Stromal cell of bone marrow (primary cell): ENCODE measurements around the gene PINLYP.
"Not testable (repeated sequence)": the region's sequence is repeated elsewhere in the genome, so short reads cannot be mapped to it uniquely, and the experiment has no call there.

Experiments
- DNase-seq: peaks from one replicate; pipeline ENCODE4 v3.0.0-alpha.2; 2012; ENCODE audit warnings: low read depth

PINLYP gene

DNA sequence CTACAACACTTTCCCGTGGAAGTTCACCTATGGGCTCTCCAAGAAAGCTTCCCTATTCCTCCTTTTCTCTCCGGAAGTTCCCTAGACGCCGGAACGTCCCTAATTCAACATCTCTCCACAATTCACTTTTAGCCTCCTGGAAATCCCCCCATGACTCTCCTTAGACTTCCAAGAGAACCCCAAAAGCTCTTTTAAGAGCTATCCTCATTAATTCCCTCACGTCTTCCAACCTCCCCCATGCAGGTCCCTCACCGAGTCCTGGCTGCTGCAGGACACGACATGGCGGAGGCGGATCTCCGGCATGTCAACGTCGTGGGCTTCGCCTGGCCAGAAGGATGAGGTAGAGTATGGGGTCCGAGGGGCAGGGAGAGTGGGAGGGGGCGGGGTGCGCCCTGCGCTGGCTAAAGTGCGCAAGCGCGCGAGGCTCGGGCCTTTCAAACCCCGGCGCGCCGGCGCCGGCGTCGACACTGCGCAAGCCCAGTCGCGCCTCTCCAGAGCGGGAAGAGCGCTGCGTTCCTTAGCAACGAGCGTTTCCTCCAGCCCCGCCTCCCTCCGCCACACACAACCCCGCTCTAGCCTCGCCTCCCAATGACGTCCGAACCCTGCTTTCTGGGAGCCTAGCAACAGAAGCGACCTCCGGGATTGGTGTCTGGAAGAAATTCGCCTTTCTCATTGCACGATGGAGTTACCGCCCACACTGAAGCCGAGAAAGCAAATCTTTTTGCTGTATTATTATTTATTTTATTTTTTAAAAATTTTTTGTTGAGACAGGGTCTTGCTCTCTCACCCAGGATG, at the start of gene PINLYP, which contains the start of gene XRCC1:
Gene PINLYP (plus strand): TSS at position 646 of the 795 bp plus-strand sequence. CDS start 1,391 bp downstream, outside the sequence.
Gene XRCC1 (minus strand): TSS at position 372 of the 795 bp plus-strand sequence. CDS start 69 bp downstream, at position 303.
- peak; percentile 99 for DNase-seq

DNA sequence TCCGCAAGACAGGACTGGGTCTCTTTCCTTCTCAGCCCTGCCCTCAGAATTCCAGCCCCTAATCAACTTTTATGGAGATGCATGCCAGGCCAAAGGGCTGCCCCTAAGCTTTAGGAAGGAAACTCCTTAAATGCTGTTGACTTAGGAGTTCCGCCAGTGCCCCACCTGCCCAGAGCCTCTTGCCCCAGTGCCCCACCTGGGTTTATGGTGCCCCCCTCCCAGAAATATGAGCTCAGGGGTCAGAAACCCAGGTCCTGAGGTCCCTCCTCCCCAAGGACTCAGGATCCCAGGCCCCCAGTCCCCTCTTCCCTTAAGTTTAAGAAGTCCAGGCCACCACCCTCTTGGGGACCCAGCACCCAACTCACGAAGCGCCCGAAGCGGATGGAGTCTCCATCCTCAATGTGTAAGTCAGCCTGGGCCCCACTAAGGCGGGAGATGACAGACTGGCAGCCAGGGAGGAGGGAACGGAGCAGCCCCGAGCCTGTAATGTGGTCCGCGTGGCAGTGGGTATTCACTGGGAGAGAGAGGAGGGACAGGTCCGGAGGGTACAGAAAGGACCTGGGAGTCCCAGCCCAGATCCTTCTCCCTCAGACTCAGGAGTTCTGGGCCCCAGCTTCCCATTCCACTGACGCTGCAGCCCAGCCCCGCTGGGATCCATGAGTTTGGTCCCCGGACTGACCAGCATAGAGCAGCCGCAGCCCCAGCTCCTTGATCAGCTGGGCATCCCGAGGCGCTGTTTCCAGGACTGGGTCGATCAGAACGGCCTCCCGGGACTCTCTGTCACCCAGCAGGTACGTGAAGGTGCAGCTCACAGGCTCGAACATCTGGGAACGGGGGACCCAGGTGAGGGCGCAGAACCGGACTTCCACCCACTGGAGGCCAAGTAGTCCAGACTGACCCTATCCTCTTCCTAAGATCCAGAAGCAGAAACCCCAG, 49.5 kb upstream of the PINLYP start:
- no peak for DNase-seq

- no peak for DNase-seq
Observed at GRCh38 chr19:43526884-43527859, 48.4 kb upstream of the PINLYP start, which contains the start of gene ETHE1. Gene ETHE1, minus strand, starts transcription at chr19:43527201. Its CDS starts 24 bp downstream, at chr19:43527177.

DNA sequence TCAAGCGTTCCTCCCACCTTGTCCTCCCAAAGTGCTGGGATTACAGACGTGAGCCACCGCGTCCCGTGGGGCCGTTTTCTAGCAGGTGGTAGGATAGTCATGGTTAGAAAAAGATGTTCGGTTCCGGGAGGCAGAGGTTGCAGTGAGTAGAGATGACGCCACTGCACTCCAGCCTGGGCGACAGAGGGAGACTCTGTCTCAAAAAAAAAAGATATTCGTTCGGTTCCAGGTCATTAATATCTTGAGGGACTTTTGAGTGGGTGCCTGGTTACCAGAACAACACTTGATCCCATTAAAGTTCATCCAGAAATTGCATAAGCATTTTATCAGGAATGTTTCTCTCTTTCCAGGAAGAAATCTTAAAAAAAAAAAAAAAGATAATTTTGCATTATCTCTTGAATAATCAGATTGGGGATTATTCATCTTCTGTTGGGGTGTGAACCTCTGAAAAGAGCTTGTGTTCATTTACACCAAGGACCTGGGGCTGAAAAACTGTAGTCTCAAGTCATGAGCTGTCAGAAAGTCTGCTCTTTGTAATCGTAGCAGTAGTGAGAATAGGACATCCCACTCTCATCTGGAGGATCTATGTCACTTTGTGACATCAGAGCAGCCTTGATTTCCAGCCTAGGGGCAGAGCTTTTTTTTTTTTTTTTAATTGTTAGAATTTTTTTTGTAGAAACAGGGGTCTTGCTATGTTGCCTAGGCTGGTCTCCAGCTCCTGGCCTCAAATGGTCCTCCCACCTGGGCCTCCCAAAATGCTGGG, 47.6 kb upstream of the PINLYP start:
- DNase-seq = no peak

GRCh38 chr19:43532571-43532961, 43.0 kb upstream of the PINLYP start:
- DNase-seq = no peak

- DNase-seq = peak; percentile 86
Observed at GRCh38 chr19:43532962-43533545, 42.5 kb upstream of the PINLYP start, which contains the start of gene ZNF575. Gene ZNF575, plus strand, starts transcription at chr19:43533188. Its CDS starts 1,235 bp downstream, at chr19:43534423.

DNA sequence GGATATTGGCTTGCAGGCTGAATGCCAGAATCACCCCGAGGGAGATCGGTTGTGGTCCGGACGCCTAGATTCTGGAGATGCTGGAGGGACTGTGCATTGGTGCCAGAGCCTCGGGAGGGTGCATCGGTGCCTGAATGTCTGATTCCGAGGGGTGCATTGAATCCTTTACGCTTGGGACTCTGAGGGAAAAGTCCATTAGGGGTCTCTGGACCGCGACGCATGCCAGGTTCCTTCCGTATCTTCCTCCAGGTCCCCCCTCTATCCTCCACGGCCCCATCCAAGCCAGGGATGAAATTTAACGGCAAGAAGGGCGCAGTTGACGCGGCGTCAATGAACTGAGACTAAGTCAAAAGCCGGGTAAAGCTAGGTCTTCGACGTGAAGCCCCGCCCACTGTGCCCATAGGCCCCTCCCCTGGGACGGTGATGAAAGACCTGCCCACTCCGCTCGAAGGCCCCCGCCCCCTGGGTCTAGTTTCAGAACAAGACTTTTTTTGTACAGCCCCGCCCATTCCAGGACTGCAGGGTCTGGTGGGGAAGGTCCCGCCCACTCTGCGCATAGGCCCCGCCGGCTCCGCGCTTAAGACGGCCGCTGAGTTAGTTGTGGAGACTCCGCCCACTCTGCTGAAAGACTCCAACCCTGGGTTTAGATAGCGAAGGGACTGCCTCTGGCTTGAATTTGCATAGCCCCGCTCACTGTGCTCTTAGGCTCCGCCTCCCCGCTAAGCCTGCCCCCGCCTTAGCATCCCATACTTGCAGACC, 41.9 kb upstream of the PINLYP start:
- DNase-seq = peak; percentile 99

DNA sequence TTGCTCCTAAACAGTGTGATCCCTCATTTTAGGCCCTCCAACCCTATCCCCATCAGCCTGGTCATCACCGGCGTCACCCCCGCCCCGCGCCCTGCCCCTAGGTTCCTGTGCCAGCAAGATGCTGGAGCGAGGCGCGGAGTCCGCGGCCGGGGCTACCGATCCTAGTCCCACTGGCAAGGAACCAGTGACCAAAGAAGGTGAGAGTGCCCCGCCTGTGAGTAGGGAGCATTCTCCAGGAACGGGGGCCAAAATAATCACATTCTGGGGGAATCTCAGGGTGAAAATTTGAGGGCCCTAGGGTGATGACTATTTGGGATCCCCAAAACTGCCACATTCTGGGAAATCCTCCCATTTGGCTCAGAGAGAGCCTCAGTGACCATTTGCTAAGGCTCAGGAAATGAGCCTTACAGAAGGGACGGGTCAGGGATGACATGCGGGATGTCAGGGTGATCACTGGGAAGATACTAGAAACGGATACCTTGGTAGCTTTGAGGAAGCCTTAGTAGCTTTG, 41.2 kb upstream of the PINLYP start:
- no peak for DNase-seq

GRCh38 chr19:43534816-43535761, 40.5 kb upstream of the PINLYP start:
- no peak for DNase-seq

GRCh38 chr19:43538922-43539321, 36.7 kb upstream of the PINLYP start:
- no peak for DNase-seq

GRCh38 chr19:43540381-43540780, 35.2 kb upstream of the PINLYP start:
- DNase-seq = no peak

- no peak for DNase-seq
Observed at GRCh38 chr19:43541920-43542650, 33.5 kb upstream of the PINLYP start.

GRCh38 chr19:43544077-43544476, 31.5 kb upstream of the PINLYP start:
- DNase-seq = no peak

DNA sequence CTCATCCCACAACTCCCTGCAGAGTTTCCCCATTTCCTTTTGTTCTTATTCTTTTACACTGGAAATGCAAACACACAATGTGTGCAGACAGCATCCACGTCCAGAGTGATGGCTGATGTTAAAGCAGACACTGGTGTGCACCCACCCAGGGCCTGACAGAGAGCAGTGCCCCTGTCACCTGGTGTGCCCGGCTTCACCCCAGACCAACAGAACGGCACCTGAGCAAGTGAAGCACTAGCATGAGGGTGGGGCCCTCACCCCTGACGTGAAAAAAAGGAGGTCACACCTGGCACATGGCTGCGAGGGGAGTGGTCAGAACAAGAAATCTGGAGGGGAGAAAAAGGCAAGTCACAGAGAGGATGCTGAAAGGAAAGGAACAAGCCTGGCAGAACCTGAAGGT, 30.3 kb upstream of the PINLYP start:
- no peak for DNase-seq

DNA sequence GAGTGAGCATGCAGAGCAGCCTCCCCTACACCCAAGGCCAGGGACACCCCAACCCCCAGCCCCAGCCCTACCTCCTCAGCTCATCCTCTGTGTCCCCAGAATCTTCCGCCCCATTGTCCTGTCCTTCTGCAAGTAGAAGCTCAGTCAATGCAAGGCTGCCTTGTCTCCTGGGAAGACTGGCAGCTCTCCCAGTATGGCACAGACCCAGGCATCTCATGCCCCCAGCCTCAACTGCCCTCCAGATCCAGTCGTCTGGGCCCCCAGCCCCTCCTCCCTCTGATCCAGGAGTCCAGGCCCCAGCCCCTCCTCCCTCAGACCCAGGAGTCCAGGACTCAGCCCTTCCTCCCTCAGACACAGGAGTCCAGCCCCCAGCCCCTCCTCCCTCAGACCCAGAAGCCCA, 29.6 kb upstream of the PINLYP start:
- DNase-seq = no peak

GRCh38 chr19:43546581-43546980, 29.0 kb upstream of the PINLYP start:
- DNase-seq = no peak

GRCh38 chr19:43547926-43548325, 27.7 kb upstream of the PINLYP start:
- not testable (repeated sequence) for DNase-seq
